GM18505 (cell line): Measurements from ENCODE around the gene SLC43A2.

Experiments
- ATAC-seq: cut with Tn5 transposase; IDR thresholded peaks from one replicate; pipeline ENCODE4 v1.9.1; 2021; ENCODE audit not compliant: unreplicated experiment
- POLR2A ChIP-seq: IDR thresholded peaks from 4 replicates; pipeline ENCODE4 v1.6.1; 2011; ENCODE audit warnings: borderline replicate concordance; ENCODE audit not compliant: insufficient read depth, insufficient read length; ENCODE audit errors: extremely low read depth

Gene SLC43A2

DNA sequence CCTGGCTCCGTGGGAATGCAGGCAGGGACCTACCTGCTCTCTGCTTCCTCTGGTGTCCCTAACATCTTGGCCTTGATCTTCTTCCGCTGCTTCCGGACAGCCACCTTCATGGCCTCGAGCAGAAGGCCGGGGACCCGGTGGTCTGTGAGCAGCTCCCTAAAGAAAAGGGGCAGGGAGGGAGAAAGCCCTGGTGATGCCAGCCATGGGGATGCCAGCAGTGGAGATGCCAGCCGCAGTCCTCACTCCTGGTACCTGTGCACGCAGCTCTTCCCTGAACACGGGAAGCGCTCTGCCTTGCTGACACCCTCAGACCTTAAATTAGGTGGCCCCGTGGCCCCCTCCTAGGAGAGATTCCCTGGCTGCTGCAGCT is 19.2 kb upstream of the SLC43A2 start:
- TF ChIP-seq POLR2A, result no peak
- ATAC-seq, result no peak

DNA sequence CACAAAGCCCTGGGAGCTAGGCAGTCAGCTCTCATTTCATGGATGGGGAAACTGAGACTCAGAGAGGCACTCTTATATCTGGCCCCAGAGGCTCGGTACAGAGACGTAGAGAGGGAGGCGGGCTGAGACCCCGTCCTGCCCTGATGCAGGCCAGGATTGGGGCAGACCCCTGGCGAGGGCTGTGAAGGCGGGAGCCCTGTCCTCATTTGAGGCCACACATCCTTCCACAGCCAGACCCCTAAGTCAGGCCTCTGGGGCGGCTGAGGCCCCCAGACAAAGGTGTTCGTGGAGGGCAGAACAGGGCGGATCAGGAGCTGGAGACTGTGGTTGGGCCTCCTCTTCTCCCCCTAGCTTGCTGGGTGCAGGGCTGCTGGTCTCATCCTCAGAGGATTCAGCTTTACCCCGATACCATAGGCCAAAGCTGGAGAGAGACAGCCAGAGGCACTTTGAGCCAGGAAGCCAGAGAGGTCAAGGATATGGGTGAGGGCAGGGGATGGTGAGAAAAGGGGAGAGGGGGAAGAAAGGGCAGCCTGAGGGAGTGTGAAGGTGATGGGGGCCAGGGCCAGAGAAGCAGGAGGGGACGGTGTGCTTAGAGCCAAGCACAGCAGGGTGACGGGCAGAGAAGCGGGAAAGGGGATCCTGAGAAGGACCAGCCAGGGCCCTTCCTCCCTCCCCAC is 17.7 kb upstream of the SLC43A2 start:
- TF ChIP-seq POLR2A, result no peak
- ATAC-seq, result no peak

DNA sequence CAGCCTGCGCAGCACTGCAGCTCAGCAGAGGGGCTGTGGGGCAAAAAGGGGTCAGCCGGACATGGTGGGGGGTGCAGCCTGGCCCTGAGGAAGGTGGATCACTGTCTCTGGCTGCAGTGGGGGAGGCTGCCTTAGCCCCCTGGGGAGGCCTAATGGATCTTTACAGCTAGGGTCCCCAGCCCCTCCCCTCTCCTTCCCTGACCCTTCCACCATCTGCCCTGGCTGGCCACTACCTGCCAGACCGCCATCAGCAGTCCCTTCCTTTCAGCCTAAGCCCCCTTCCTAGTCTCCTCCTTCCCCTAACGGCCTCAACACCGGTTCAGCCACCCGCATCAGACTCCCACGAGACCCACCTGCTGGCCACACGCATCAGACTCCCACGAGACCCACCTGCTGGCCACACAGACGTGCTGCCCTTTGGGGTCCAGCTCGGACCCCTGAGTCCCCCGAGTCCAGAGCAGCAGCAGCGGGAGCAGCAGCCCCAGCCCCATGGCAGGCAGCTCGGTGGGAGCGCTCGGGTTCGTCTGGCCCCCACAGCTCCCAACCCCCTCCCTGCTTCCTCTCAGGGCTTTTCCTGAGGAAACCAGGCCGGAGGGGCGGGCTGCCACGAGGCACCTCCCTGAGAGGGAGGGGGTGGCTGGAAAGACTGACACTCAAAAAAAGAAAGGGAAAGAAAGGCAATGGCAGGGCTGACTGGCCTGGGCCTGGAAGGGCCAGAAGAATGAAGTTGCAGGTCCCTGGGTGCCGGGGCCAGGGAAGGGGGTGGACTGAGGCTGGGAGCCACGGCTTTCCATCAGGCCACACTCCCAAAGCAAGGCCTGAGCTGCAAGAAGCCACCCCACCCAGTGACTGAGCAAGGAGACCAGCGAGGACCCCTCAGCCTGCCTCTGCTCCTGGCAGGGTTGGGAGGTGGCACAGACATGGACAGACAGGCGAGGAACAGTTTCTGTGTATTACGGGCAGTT is 16.9 kb upstream of the SLC43A2 start, which contains the start of gene SCARF1:
SCARF1 (minus strand) TSS at position 526 of the 965 bp plus-strand sequence; CDS start at position 491, 35 bp downstream.
- no peak for TF ChIP-seq POLR2A
- ATAC-seq, result no peak

DNA sequence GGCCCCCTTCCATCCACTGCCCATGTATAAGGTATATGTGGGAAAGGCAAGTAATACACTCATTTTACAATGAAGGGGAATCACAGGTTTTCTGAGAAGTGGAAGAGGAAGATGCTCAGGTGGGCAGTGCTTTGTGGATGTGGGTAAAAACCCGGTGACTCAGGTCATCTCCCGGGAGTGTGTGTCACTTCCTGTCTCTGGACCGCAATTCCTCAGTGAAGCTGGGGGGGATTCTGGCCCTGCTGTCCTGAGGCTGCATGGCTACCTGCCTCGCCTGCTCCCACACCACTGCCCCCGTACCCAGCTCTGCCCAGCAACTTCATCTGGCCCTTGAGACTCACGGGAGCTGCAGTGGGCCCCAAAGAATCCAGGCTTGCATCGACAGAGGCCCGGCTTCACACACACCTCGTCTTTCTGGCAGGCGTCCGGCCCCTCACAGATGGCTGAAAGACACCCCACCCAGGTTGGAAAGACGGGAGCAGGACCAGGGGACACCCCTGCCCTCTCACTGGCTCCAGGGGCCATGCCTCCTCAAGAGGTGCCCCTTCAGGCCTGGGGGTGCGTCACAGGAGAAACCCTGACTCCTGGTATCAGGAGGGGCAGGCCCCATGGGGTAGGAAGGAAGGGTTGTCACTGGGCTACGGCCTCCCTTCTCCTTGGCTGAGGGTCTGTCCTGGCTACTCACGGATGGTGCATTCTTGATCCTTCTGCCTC is 16.0 kb upstream of the SLC43A2 start:
- ATAC-seq, result no peak

DNA sequence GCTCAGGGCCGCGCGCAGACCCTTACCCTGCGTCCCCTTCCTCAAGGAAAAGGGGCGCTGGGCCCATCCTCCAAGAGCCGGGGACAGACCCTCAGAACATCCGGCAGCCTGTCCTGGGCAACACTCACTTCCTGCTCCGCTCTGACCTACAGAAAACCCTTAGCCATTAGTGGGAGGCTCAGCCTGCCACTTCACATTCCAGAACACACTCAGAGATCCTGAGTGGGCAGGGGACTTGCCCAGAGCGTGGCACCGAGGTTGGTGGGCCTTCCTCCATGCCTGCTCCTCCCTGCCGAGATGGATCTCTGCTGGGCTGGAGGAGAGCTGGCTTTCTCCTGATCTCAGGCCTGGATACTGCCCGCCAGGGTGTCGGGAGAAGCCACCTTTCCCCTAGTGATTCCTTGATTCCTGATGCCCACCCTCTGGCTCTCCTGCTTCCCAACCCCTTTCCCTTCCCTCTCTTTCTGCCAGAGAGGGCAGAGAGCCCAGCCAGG is 15.4 kb upstream of the SLC43A2 start:
- no peak for ATAC-seq
- no peak for TF ChIP-seq POLR2A

More for the DNA sequence above, 16.0 kb upstream of the SLC43A2 start:
- TF ChIP-seq POLR2A, result peak; percentile 27

DNA sequence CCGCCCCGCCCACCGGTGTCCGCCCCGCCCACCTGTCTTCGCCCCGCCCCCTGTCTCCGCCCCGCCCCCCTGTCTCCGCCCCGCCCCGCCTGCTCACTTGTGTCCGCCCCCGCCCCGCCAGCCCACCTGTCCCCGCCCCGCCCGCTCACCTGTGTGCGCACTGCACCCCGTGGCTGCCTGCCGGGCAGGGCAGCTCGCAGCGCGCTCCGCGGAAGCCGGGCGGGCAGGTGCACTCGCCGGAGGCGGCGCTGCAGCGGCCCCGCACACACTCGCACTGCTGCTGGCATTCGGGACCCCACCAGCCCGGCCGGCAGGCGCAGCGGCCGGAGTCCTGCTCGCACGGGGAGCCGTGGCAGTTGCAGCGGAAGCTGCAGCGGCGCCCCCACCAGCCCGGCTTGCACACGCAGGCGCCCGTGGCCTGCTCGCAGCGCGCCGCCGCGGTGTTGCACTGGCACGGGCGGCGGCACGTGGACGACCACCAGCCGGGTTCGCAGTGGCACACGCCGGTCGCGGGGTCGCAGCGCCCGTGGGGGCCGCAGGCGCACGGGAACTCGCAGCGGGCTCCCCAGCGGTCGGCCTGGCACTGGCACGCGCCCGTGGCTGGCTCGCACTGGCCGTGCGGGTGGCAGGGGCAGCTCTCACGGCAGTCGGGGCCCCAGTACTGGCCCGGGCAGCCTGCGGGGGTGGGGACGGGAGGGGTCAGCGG is 14.8 kb upstream of the SLC43A2 start:
- ATAC-seq, result no peak
- TF ChIP-seq POLR2A, result peak; percentile 24

DNA sequence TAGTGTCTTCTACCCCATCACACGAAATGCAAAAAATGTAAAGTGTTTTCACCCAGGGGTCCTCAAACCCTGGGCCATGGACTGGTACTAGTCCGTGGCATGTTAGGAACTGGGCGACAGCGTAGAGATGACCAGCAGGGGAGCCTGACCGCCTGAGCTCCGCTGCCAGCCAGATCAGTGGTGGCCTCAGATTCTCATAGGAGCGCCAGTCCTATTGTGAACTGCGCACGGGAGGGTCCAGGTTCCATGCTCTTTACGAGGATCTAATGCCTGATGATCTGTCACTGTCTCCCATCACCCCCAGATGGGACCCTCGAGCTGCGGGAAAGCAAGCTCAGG is 12.4 kb upstream of the SLC43A2 start:
- no peak for ATAC-seq
- TF ChIP-seq POLR2A, result no peak

DNA sequence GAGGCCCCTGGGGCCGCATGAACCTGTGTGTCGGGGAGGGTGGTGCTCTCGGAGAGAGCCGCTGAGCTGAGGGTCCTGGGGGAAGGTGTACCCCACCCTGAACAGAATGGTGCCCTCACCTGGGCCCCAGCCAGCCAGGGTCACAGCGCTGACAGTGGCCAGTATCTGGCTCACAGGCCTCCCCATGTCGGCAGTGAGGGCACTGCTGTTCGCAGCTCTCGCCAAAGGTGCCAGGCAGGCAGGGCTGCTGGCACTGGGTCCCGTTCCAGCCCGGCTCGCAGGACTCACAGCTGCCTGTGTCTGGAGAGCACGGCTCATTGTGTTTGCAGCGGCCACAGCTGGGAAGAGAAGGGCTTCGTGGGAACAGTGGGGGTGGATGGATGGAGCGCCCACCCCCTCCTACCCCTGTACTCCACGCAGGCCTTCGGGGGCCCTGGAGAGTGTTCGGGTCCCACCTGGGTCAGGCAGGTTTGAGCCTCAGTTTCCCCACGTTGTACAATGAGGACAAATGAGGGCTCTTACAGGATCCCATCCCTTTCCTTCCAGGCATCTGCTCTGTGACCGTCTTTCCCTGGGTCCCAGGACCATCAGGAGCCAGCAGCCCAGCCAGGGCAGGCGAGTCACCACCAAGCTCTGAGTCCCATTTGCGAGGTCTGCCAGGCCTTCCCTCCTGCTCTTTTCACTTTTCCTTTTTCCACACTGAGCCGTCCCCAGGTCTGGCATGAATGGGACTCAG is 11.9 kb upstream of the SLC43A2 start:
- no peak for TF ChIP-seq POLR2A
- no peak for ATAC-seq

DNA sequence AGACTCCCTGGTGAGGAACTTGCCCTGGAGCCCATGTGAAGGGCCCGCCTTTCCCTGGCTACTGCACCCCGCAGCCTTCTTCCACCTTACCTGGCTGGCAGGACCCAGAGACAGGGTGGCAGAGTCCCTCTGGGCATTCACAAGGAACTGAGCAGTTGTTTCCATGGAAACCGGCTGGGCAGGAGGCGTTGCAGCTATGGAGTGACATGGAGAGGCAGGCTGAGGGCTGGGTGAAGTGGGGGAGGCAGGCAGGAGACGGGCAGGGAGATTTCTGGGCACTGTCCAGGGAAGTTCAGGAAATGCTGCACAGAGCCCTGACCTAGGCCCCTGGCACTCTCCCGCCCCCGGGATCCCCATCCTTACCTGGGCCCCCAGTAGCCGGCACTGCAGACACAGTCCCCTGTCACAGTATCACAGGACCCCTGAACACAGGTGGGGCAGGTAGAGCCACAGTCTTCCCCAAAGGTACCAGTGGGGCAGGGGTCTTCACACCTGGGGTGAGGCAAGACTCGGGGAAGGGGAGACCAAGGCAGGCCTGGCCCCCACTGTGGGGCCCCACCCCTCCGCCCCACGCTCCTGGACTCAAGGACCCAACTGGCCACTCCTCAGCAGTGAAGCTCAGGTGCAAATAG is 11.0 kb upstream of the SLC43A2 start:
- TF ChIP-seq POLR2A, result no peak
- no peak for ATAC-seq

DNA sequence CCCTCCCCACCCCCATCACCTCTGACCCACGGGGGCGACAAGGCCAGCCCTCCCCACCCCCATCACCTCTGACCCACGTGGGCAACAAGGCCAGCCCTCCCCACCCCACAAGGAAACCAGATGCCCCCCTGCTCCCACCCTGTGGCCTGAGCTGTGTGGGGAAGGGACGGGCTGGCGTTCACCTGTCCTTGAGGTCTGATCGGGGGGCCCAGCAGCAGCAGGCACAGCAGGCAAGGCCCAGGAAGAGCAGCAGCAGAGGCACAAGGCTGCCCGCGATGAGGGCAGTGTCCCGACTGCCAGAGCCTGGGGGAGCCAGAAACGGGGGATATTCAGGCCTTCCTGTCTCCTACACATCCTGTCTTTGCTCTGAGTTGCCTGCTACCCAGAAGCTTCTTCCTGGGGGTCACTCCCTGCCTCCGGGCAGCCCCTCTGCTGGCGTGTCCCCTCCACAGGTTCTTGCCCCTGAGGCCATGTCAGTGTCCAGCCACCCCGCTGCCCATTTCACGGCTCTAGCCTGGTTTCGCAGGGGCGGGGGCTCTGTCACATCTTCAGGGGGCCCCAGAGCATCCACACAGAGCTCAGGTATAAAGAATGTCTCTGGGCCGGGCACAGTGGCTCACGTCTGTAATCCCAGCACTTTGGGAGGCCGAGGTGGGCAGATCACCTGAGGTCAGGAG is 10.1 kb upstream of the SLC43A2 start:
- no peak for TF ChIP-seq POLR2A
- no peak for ATAC-seq

DNA sequence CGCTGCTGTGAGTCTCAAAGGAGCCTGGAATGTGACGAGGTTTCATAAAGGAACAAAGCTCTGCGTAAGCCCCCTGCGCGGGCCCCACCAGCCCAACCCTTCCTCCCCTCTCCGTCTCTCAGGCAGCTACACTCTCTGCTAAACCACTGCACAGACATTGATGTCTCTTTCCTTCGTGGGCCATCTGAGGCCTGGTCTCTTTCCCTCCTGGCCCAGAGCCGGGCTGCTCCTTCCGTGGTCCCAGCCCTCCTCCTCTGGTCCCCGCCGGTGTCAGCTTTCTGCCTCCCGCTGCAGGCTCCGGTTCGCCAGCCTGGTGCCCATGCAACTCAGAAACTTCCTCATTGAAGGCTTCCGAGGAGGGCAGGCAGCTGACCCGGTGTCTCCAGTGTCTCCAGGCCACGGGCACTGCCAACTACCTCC is 9.5 kb upstream of the SLC43A2 start:
- ATAC-seq, result no peak
- TF ChIP-seq POLR2A, result no peak
